HG02798 (cell line): Measurements from ENCODE around the gene SKAP2.

Source experiments
- ATAC-seq: cut with Tn5 transposase; IDR thresholded peaks from one replicate; pipeline ENCODE4 v1.9.1; 2021; ENCODE audit warnings: mild to moderate bottlenecking; ENCODE audit not compliant: unreplicated experiment, poor library complexity

SKAP2 gene

GRCh38 chr7:26648554-26648953, 215.8 kb downstream of the SKAP2 start:
- ATAC-seq, result no peak

DNA sequence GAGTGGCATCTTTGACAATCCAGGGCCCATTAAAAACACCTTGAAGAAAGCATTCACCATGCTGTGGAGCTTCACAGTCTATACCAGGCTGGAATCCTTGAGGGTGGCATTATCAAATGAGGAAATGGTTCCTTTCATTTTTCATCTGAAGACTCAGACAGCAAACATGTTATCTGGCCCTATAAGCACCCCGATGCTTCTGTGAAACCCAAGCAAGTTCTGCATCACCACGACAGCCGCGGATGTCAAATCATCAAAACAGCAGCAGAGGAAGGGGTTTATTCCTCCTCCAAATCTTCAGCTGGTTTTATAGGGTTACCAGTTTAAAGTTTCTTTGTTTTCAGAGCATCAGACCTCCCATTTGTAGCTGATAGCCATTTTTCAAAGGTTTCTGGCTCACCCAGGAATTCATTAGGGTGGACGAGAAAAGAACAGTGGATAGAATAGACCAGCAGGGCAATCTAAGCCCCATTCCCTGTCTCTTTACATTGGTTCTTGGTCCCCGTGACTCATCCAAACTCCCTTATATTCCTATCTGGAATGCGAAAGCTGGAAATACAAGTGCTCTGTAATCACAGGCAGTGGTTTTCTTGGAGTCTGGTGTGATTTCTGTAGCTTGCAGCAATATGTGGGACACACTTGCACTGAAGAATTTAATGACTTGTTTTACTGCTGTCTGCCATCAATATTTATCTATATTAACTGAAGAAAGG, 217.9 kb downstream of the SKAP2 start:
- no peak for ATAC-seq

- ATAC-seq, result no peak
Observed at GRCh38 chr7:26645121-26645520, 219.3 kb downstream of the SKAP2 start.

DNA sequence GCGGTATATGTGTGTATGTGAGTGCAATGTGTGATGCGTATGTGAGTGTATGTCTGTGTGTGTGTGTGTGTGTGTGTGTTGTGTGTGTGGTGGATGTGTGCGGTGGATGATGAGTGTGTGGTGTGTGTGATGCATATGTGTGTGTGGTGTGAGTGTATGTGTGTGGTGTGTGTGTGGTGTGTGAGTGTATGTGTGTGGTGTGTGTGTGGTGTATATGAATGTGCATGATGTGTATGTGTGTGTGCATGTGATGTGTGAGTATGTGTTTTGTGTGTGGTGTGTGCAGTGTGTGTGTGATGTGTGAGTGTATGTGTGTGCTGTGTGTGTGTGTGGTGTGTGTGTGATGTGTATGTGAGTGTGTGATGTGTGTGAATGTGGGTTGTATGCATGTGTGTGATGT, 222.0 kb downstream of the SKAP2 start:
- ATAC-seq, result no peak

DNA sequence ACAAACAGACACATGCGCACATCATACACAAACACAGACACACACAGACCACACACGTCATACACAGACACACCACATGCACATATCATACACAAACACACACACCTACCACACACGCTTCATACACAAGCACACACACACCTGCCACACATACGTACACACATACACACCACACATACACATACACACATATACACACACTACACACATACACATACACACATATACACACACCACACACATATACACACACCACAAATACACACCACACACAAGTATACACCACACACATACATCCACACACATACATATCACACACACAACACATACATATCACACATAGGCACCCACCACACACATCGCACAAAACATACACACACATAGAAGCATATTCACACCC, 224.7 kb downstream of the SKAP2 start:
- no peak for ATAC-seq

- no peak for ATAC-seq
Observed at GRCh38 chr7:26639111-26639510, 225.3 kb downstream of the SKAP2 start.

- no peak for ATAC-seq
Observed at GRCh38 chr7:26638140-26638539, 226.2 kb downstream of the SKAP2 start.

- no peak for ATAC-seq
Observed at GRCh38 chr7:26637610-26638009, 226.8 kb downstream of the SKAP2 start.

GRCh38 chr7:26636808-26637207, 227.6 kb downstream of the SKAP2 start:
- ATAC-seq, result no peak

DNA sequence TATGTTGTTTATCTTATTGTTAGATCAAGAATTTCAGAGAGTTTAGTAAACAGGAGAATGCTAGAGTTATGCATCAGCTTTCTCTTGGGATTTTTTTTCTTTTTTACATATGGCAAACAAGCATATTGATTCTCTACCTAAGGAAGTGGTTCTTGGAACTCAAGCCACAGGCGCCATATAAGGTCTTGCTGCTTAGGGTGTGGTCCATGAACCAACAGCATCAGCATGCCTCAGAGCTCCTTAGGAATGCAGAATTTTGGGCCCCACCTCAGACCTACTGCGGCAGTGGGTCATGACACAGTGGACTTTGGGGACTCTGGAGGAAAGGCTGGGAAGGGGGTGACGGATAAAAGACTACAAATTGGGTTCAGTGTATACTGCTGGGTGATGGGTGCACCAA, 230.8 kb downstream of the SKAP2 start:
- no peak for ATAC-seq

DNA sequence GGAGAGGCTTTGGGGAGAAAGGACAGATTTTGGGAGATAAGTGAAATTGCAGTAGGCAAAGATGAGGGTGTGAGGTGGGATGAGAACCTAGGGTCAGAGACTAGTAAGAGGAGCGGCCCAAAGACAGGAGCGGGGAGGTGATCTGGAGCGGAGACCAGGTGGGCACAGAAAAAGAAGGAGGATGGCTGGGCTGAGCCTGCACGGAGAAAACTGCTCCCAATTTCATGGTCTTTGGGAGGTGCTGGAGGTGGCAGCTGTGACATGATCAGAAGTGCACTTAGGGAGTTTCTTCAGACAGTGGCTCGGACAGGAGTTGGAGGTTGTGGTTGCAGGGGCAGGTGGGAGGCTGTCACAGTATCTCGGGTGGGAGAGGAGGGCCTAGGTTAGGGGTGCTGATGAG, 232.8 kb downstream of the SKAP2 start:
- ATAC-seq, result no peak

GRCh38 chr7:26630941-26631580, 233.3 kb downstream of the SKAP2 start:
- no peak for ATAC-seq

DNA sequence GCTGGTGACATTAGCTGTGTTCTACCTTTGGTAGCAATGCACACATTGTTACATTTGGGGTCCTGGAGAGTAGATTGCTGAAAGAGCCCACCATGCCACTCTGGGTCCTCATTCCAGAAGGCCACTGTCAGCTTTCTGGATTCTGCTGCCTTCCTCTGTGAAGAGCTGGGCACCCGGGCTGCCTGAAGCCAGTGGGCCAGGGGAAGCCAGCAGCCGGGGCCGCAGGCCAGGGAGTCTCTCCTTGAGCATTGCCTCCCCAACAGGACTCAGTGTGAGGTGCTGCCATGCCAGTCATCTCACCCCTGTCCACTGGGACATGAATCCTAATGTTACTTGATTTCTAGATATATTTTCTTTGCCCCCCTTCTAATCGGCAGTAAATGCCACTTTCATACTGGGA, 234.0 kb downstream of the SKAP2 start:
- ATAC-seq, result no peak

GRCh38 chr7:26629696-26630095, 234.7 kb downstream of the SKAP2 start:
- ATAC-seq, result no peak

DNA sequence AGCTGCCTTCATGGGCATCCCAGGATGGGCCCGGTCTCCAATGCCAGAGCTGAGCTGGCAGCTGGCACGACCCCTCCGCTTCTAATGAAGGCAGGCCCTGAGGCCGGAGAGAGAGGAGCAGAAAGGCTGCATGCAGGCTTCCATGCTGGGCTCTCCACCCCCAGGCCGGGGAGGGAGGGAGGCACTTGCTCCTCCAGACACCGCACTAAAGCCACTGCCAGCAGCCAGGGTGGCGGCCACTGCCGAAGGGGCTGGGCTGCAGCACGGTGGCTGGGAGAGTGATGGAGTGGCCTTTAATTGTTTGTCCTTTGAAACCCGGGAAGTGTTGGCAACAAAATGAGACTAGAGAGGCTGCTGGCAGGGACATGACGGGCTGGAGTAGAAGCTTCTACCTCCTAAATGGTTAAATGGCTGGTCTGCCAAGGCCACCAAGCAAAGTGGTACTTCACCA, 236.5 kb downstream of the SKAP2 start:
- ATAC-seq, result no peak

GRCh38 chr7:26627221-26627620, 237.2 kb downstream of the SKAP2 start:
- ATAC-seq, result no peak

GRCh38 chr7:26626687-26627086, 237.7 kb downstream of the SKAP2 start:
- no peak for ATAC-seq

DNA sequence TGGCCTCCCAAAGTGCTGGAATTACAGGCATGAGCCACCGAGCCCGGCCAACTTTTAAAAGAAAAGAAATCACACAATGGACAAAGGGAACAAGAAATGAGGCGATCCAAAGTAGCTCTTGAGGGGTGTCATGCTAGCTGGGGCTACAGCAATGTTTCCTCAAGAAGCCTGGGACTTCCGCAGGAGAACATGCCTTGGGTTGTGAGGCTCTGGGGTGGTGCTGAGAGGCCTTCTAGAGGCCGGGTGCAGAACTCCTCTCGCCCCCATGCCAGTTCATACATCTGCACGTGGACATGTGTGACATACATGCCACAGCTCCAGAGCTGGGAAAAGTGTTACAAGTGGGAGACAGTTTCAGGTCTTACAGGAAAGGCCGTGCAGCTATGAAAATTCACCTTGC, 238.2 kb downstream of the SKAP2 start:
- ATAC-seq, result no peak

- no peak for ATAC-seq
Observed at GRCh38 chr7:26625286-26625685, 239.1 kb downstream of the SKAP2 start.

DNA sequence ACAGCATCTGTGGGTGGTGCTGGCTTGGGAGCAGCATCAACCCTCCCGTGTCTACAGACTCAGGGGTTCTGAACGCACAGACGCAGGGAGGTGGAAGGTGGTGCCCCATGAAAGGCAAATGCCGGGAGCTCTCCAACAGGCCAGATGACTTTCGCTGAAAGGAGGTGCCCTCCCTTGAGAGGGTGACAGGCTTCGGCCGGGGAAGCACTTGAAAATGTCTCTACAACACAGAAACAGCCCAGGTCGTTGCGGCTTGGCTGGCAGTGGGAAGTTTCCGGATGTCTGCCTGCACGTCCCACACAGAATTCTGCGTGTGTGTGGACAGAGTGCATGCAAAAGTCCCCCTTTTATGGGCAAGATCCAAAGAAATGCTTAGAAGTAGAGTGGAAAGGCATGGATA, 239.6 kb downstream of the SKAP2 start:
- ATAC-seq, result no peak

DNA sequence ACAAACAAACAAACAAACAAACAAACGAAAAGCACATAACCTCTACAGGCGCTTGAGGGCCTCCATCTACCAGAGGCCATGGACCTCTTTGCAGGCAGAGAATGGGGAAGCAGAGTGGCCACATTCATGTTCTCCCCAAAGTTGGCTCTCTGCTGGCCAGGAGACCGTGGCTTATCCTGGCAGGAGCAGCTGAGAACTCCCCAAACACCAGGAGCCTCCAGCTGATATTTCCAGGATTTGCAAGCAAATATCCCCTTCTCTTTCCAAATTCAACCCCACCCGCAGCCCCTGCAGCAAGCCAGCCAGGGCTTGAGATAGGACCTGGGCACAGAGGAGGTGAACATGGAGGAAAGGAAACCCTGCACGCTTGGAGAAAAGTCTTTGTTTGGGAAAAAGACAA, 240.0 kb downstream of the SKAP2 start:
- ATAC-seq, result no peak

DNA sequence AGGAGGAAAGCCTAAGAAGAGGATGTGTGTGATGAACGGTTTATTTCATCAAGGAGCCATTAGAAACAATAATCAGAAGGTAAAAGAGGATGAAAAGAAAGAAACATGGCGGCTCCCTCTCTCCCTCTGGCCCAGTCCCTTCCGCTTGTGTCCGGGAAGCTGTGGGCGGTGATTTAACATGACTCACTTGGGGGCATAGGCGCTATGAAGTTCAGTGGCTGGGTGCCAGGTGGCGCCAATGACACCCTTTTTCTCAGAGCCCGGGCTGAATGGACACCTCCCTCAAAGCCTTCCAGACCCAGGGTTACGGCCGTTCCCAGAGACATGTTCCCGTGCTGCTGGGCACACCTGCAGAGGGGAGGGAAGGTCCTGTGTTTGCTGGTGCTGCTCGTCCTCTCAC, 244.0 kb downstream of the SKAP2 start:
- no peak for ATAC-seq
